HG02642 (cell line): ENCODE measurements around the gene DESI1.
"Not testable (repeated sequence)": the region's sequence is repeated elsewhere in the genome, so short reads cannot be mapped to it uniquely, and the experiment has no call there.

Source experiments
- ATAC-seq: cut with Tn5 transposase; IDR thresholded peaks from one replicate; pipeline ENCODE4 v1.9.1; 2021; ENCODE audit warnings: mild to moderate bottlenecking; ENCODE audit not compliant: unreplicated experiment, poor library complexity

The DESI1 gene

DNA sequence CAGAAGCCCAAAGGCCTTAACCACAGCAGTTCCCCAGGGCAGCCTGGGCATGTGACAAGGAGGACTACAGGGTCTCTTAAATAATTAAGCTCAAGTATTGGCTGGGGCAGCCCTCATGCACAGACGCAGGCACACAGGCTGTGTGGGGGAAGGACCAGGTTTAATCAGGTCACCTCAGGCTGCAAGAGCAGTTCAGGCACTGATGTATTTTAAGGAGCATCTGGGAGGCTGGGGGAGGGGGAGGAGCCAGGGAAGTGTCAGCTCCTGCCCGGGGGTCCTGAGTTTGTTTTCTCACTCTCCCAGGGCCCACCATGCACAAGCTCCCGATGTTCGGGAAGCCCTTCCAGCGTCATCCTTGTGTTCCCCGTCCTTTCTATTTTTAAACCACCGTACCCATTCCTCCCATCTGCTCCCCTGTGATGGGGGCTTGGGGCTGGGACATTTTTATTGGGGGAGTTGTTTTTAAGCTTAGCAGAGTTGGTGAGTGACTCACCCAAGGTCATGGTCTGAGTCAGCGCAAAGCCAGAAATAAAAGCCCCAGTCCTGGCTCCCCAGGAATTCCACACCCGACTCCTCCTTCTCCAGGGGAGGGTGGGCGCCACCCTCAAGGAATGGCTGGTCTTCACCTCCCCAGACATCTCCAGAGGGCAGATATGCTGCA, 57.7 kb downstream of the DESI1 start:
- no peak for ATAC-seq

DNA sequence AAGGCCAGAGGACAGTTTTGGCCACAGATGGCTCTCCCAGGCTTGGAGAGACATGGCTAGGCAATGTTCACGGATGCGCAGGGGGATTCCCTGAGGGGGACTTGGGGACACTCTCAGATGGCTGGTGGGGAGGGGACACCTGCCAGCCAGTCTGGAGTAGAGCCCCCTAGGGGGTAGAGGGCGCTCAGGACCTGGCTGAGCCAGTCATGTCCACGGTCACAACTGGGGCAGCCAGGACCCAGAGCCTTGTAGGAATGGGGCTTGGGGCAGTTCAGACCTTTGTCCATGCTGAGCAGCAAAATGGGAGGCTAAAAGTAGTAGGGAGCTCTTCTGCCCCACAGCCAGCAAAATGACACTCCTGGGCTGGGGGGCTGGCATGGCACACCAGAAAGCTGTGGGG, 58.4 kb downstream of the DESI1 start:
- ATAC-seq: no peak

DNA sequence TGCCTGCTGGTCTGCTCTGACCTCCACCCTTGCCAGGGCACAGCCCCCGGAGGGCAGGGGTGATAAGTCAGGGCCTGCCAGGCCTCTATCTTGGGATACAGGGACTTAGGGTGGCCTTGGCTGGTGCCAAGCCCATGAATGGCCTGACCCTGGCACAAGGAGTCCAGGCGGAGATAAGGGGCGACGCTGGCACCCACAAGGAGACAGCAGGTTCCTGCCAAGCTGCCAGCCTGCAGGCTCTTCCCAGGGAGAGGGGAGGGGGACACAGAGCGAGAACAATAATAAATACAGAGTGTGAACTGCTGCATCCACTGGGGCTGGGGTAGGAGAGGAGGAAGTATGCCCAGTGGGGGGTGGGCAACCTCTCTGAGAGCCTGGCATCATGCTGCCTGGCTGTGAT, 59.1 kb downstream of the DESI1 start:
- no peak for ATAC-seq

DNA sequence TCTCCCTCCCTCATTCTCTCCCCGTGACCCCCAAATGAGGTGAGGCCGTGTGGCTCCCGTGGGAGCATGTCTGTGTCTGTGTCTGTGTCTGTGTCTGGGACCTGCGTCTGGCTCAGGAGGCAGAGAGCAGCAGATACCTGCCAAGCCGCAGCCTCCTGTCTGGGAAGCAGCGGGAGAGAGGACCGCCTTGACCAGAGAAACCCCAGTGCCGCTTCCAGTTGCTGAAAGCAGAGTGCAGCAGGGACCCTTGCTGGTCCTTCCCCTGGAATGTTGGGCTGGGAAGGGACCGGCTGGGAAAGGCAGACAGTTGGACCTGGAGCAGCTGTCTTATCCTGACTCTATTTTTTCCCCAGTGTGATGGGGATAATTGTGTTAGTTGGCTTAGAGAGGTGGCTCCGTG, 59.5 kb downstream of the DESI1 start:
- no peak for ATAC-seq

DNA sequence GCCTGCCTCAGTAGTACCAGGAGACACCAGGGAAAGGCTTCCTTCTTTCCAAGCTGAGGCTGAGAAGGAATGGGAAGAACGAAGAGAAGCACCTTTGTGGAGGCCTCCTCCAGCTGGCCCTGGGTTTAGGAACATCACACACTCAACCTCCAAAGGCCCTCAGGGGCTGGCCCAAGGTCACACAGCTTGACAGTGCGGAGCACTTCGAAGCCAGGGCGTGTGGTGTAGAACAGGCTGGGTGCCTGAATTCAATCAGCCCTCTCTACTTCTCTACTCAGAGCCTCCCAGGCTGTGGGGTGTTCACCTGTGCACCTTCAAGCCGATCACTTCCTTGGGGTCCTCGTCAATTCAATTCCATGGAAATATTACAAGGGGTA, 60.8 kb downstream of the DESI1 start:
- no peak for ATAC-seq

DNA sequence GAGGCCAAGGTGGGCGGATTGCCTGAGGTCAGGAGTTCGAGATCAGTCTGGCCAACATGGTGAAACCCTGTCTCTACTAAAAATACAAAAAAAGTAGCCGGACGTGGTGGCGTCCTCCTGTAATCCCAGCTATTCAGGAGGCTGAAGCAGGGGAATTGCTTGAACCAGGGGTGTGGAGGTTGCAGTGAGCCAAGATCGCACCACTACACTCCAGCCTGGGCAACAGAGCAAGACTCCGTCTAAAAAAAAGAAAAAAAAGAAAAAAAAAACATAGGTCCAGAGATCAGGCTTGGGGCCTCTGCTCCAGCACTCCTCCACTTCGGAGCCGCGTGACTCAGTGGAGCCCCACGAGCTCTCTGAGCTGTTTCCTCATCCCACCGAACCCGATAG, 62.6 kb downstream of the DESI1 start:
- ATAC-seq: not testable (repeated sequence)

DNA sequence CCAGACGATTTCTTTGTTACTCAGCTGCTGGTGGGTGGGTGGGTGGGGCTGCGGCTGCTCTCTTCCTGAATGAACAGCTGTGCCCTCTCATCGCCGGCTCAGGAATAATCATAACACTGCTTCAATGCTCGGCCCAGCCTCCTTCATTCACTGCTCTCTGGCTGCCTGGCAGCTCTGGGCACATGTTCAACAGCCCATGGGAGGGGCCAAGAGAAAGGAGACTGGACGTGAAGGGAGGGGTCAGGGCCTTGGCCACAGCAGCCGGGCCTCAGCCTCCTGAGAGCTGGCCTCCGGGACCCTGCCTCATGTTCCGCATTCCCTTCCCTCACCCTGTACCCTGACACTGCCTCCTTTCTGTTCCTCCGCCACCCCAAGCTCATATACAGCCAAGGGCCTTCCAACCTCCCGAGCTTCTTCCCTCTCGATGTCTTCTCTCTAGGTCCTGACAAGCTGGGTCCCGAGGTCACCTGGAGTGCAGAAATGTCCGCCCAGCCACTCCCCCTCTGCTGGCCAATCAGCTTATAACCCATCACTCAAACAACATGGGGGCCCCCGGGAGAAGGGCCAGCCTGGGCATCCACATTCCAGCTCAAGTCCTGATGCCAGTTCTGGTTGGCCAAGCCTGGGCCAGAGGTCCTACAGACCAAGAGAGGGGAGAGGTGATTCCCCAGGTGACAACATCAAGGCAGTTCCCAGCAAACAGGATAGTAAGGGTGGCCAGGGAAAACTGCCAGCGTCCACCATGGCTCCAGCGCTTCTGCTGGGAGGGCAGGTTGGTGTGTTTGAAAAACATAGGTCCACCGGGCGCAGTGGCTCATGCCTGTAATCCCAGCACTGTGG, 63.2 kb downstream of the DESI1 start:
- no peak for ATAC-seq

DNA sequence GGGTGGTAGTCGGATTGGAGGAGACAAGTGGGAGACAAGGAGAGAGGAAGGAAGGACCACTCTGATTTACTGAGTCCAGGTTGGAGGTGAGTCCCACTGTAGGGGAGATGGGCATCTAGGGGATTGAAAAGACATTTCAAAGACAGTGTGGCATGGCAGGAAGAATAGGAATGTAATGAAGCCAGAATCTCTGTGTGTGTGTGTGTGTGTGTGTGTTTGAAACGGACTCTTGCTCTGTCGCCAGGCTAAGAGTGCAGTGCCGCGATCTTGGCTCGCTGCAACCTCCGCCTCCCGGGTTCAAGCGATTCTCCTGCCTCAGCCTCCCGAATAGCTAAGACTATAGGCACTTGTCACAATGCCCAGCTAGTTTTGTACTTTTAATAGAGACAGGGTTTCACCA, 64.3 kb downstream of the DESI1 start:
- no peak for ATAC-seq

DNA sequence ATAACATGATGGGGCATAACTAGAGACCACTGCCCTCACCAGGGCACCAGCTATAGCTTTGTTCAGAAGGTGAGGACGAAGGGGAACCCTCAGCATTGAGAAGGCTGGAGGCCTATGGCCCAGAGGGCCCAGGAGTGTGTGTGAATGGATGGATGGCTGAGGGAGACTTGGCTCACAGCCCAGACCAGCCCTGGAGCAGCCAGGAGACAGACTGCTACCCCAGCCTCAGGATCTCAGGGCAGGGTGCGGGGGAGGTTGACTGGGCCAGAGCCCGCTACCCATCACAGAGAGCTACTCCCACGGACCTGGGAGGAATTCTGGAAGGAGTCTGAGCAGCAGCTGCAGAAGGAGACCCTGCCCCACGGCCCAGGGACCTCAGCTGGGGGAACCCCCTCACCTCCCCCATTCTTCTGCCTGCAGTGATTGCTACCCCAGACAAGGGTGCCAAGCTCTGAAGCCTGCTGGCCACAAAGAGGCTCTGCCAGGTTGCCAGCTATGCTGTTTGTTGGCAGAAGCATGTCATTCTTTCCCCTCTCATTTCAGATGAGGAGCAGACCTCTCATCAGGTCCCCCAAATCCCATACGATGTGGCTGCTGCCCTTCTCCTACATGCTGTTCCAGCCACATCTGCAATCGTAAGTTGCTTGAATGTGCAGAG, 65.4 kb downstream of the DESI1 start:
- no peak for ATAC-seq

DNA sequence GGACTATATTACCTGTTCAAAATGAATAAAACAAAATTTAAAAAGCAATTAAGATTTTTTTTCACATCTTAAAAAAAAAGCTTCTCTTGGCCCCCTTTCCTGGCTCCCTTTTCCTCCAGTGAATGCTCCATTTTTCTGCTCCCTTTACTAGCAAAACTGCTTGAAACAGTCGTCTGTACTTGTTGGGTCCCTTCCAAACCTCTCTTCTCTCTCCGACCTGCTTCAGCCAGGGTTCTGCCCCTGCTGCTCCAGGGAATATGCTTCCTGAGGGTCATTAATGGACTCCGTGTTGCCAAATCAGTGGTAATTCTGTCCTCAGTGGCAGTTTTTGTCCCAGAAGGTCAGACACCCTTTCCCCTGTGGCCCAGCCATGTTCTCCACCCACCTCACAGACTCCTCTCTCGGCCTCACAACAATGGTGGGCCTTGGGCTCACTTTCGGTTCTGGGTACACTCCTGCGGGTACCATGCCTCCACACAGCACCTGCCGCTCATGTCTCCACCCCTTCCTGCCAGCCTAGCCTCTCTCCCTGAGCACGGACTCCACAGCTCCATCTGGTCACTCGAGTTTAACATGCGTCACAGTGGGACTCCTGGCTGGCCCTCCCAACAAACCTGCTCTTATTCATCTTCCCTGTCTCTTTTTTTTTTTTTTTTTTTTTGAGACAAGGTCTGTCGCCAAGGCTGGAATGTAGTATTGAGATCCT, 68.8 kb downstream of the DESI1 start:
- no peak for ATAC-seq

DNA sequence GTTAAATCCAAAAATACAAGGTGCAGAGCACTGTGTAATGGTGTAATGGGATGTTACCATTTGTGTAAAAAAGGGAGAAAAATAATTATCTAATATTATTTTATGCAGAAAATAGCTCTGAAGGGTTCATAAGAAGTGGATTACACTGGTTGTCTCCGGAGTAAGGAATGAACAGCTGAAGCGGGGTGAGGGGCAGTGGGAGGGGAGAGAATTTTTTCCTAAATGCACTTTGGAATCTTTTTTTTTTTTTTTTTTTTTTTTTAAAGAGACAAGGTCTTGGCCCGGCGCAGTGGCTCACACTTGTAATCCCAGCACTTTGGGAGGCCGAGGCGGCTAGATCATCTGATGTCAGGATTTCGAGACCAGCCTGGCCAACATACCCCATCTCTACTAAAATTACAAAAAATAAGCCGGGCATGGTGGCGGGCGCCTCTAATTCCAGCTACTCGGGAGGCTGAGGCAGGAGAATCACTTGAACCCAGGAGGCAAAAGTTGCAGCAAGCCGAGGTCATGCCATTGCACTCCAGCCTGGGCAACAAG, 69.8 kb downstream of the DESI1 start:
- no peak for ATAC-seq

DNA sequence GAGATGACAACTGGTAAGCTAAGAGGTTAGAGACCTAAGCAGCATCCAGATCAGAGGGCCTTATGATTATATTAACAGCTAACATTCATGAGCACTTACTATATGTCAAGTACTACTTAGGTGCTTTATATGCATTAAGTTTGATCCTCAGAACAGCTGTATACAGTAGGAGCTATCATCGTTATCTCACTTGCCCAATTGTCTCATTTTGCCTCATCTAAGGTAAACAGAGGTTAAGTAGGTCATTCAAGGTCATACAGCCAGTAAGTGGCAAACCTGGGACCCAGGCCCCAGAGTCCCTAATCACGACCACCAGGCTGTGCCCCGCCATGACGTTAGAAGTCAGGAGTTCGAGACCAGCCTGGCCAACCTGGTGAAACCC, 72.0 kb downstream of the DESI1 start:
- no peak for ATAC-seq
